Muscle layer of colon (tissue), 2 donors: ENCODE data around the gene CCL20.

Experiments
- H3K27ac ChIP-seq: one replicate; pipeline ENCODE4 v1.7.0; 2013; ENCODE audit warnings: low read depth, mild to moderate bottlenecking, low read length, moderate library complexity
- H3K27me3 ChIP-seq, 2 donors: one replicate each; pipeline ENCODE4 v1.7.0; 2013; ENCODE audit warnings: low read length in 2 of 2, mild to moderate bottlenecking in 2 of 2; ENCODE audit not compliant: insufficient read depth in 2 of 2, control insufficient read depth in 1 of 2
- H3K36me3 ChIP-seq: one replicate; pipeline ENCODE4 v1.7.0; 2013; ENCODE audit warnings: mild to moderate bottlenecking, low read length; ENCODE audit not compliant: insufficient read depth
- H3K4me1 ChIP-seq: one replicate; pipeline ENCODE4 v1.7.0; 2013; ENCODE audit warnings: mild to moderate bottlenecking, low read length; ENCODE audit not compliant: insufficient read depth
- H3K4me3 ChIP-seq, 2 donors: one replicate each; pipeline ENCODE4 v1.7.0; 2013; ENCODE audit warnings: low read length in 2 of 2, low read depth in 1 of 2, mild to moderate bottlenecking in 1 of 2, moderate library complexity in 1 of 2
- H3K9ac ChIP-seq: one replicate; pipeline ENCODE4 v1.7.0; 2013; ENCODE audit warnings: low read length
- H3K9me3 ChIP-seq: one replicate; pipeline ENCODE4 v1.7.0; 2013; ENCODE audit warnings: mild to moderate bottlenecking, low read length
- donor health status: abdominal sarcoma.
- donor health status: Adenocarcinoma of cecum.

The CCL20 gene

DNA sequence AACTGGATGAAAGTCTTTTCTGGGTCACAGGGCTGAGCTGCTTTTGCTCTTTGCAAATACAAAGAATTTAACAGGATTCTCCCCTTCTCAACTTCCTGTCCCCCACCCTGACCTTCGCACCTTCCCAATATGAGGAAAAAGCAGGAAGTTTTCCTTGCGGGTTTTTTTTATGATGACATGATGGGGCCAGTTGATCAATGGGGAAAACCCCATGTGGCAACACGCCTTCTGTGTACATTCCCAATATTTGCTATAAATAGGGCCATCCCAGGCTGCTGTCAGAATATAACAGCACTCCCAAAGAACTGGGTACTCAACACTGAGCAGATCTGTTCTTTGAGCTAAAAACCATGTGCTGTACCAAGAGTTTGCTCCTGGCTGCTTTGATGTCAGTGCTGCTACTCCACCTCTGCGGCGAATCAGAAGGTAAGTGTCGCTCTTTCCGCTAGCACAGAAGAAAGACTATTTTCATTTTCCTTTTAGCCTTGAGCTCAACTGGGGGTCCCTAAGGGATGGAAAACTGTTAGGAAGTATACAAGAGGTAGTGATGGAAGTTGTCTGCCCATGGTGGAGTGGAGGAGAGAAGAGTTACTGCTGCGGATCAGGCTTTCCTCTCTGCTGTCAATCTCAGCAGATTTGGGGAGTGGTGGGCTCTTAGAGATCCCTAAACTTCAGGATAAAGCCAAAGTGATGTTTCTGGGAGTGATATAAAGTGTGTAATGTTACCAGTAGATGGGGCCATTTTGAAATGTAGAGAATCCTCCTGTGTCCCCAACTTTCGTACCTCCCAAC, at the start of gene CCL20:
TSS of gene CCL20 (plus strand) at position 281 of the 792 bp plus-strand sequence. CDS start at position 351, 70 bp downstream.
- no peaks in the 10 kb centered on the region for H3K9me3 ChIP-seq
- H3K4me3 ChIP-seq = no peak within 1 kb of the TSS
- no peaks in the 10 kb centered on the region for H3K36me3 ChIP-seq
- H3K4me1 ChIP-seq = no peaks in the 10 kb centered on the region
- H3K9ac ChIP-seq = no peak within 1 kb of the TSS
- no peaks in the 10 kb centered on the region for H3K27me3 ChIP-seq
- H3K27ac ChIP-seq = no peak within 1 kb of the TSS

DNA sequence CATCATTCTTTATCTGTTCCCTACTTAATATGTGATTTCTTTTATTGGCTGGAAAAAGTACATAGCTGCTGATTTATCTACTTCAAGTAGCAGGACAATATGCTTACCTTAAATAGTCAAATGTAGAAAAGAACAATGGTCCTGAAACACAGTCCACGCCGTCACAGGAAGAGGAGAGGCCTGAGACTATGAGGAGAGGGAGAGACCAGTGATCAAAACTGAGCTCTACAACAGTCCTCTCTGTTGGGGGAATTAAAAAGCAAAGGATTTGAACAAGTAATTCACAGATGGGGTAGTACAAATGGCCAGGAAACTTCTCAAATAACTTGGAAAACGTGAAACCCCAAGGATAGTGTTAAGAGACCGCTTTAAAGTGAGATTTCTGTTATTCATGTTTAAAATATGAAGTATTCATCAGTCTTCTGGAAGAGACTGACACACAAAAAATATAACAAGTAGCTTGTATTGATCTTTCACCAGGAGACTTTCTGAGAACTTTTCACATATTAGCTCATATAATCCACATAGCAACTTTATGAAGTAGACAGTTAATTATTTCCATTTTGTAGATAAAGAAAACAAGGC, 47.8 kb upstream of the CCL20 start:
- Histone ChIP-seq H3K36me3 (no peaks in the 10 kb centered on the region), H3K9me3 (no peaks in the 10 kb centered on the region), H3K27me3 (no peaks in the 10 kb centered on the region), H3K4me3 (no peak overlapping the region), H3K9ac (no peak overlapping the region), H3K27ac (no peak overlapping the region), H3K4me1 (no peaks in the 10 kb centered on the region)

DNA sequence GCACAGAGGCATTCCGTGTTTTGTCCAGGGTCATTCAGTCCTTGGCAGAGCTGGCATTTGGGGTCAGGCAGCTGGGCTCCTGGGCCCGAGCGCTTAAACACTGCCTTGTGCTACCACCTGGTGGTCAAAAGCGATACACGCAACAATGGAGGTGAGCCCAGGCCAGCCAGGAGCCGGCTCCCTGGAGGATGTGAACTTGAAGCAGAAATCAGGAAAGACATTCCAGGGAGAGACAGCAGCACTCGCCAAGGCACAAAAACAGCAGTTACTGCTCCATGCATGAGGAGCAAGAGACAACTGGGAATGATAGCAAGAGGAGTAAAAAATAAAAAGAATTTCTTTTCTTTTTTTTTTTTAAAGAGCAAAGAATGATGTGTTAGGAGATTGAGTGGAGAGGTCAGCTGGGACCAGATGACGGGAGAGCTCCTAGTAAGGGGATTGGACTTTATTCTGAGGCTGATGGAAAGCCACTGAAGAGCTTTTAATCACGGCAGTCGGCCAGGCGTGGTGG, 47.2 kb upstream of the CCL20 start:
- H3K4me1 ChIP-seq = no peaks in the 10 kb centered on the region
- H3K27ac ChIP-seq = no peak overlapping the region
- H3K9ac ChIP-seq = no peak overlapping the region
- no peak overlapping the region for H3K4me3 ChIP-seq
- no peaks in the 10 kb centered on the region for H3K36me3 ChIP-seq
- no peaks in the 10 kb centered on the region for H3K9me3 ChIP-seq
- no peaks in the 10 kb centered on the region for H3K27me3 ChIP-seq

DNA sequence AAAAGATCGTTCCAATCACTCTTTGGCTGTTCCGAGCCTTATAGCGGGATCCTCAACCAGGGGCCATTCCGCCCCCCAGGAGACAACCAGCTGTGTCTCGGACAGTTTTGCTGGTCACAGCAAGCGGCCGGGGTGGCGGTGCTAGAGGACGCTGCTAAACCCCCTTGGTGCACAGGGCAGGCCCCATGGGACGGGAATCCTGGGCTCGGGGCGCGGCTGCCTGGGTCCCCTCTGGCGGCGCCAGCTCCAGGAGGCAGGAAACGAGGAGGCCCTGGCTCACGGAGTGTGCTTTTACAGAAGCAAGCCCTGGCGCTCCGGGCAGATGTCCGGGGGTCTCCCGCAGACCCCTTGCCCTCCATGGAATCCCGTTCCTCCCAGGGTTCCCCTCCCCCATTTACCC, 45.8 kb upstream of the CCL20 start:
- no peak overlapping the region for H3K4me3 ChIP-seq
- H3K9me3 ChIP-seq = no peaks in the 10 kb centered on the region
- H3K27ac ChIP-seq = no peak overlapping the region
- no peak overlapping the region for H3K9ac ChIP-seq
- H3K4me1 ChIP-seq = no peaks in the 10 kb centered on the region
- no peaks in the 10 kb centered on the region for H3K36me3 ChIP-seq
- H3K27me3 ChIP-seq = no peaks in the 10 kb centered on the region

DNA sequence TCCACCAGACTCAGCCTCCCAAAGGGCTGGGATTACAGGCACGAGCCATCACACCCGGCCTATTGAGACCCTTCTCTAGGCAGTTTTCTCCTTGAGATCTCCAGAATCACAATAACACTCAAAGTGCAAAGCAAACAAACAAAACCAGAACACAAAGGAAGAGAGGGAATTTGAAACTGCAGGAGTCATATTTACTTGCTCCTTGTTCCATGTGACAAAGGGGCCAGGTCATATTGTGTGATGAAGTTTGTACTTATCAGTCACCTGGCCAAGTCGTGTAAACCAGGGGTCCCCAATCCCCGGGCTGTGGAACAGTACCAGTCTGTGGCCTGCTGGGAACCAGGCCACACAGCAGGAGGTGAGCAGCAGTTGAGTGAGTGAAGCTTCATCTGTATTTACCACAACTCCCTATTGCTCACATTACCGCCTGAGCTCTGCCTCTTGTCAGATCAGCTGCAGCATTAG, 41.4 kb upstream of the CCL20 start:
- no peak overlapping the region for H3K4me3 ChIP-seq
- no peak overlapping the region for H3K9ac ChIP-seq
- H3K27ac ChIP-seq = no peak overlapping the region
- no peaks in the 10 kb centered on the region for H3K9me3 ChIP-seq
- H3K36me3 ChIP-seq = no peaks in the 10 kb centered on the region
- no peaks in the 10 kb centered on the region for H3K4me1 ChIP-seq
- H3K27me3 ChIP-seq = no peaks in the 10 kb centered on the region

- Histone ChIP-seq H3K4me3 (no peak overlapping the region), H3K27ac (no peak overlapping the region), H3K36me3 (no peaks in the 10 kb centered on the region), H3K27me3 (no peaks in the 10 kb centered on the region), H3K9me3 (no peaks in the 10 kb centered on the region), H3K4me1 (no peaks in the 10 kb centered on the region), H3K9ac (no peak overlapping the region)
Observed at GRCh38 chr2:227772932-227773331, 40.7 kb upstream of the CCL20 start.

GRCh38 chr2:227774011-227774624, 39.5 kb upstream of the CCL20 start:
- Histone ChIP-seq H3K9ac (no peak overlapping the region), H3K27me3 (no peaks in the 10 kb centered on the region), H3K4me3 (no peak overlapping the region), H3K27ac (no peak overlapping the region), H3K9me3 (no peaks in the 10 kb centered on the region), H3K36me3 (no peaks in the 10 kb centered on the region), H3K4me1 (no peaks in the 10 kb centered on the region)

DNA sequence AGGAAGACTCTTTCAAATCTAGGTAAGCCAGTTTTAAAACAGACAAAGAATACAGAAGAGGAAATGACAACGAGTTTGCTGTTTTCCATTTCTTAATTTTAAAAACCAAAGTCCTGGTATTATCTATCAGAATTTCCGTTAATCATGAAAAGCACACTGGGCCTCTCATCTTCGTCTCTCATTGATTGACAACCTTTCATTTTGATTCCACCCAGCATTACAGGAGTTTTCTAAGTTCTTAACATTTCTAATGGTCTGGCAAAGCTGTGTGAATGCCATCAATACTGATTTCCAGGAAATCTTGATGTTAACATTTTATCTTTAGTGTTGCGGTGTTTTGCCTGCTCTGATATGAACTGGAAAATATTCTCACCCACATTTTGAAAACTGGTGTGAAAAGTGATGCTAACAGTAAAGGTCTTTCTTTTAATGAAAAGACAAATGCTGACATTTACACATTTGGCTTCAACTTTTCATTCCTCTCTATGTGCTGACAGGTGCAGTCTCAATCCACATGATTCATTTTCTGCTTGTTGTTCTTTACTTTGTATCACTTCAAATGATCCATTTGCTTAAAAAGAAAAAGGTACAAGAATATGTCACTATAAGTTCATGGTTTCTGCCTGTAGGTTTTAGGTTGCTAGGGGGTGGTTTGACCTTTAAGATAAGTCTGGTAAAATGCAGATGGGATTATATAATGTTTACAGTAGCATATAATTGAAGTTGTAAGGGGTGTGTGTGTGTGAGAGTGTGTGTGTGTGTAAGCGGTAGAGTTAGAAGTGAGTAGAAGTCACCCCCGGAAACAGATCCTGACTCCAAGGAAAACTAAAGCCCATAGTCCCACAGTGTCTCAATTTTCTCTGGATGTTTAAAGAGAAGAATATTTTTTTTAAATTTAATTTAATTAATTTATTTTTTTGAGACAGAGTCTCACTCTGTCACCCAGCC, 38.5 kb upstream of the CCL20 start:
- Histone ChIP-seq H3K27ac (no peak overlapping the region), H3K9ac (no peak overlapping the region), H3K4me1 (no peaks in the 10 kb centered on the region), H3K9me3 (no peaks in the 10 kb centered on the region), H3K4me3 (no peak overlapping the region), H3K27me3 (no peaks in the 10 kb centered on the region), H3K36me3 (no peaks in the 10 kb centered on the region)

GRCh38 chr2:227780981-227781615, 32.5 kb upstream of the CCL20 start:
- Histone ChIP-seq H3K36me3 (no peaks in the 10 kb centered on the region), H3K27ac (no peak overlapping the region), H3K27me3 (no peaks in the 10 kb centered on the region), H3K9me3 (no peaks in the 10 kb centered on the region), H3K4me3 (no peak overlapping the region), H3K9ac (no peak overlapping the region), H3K4me1 (no peaks in the 10 kb centered on the region)

GRCh38 chr2:227781841-227782240, 31.8 kb upstream of the CCL20 start:
- Histone ChIP-seq H3K27me3 (no peaks in the 10 kb centered on the region), H3K9me3 (no peaks in the 10 kb centered on the region), H3K4me3 (no peak overlapping the region), H3K27ac (no peak overlapping the region), H3K4me1 (no peaks in the 10 kb centered on the region), H3K9ac (no peak overlapping the region), H3K36me3 (no peaks in the 10 kb centered on the region)
